DMS114 treated with DMSO at 0.1 percent for 48 hours (cell line): ENCODE data around the gene SCAP.

Experiments
- DNase-seq: peaks from one replicate; lab custom pipeline; 2025; ENCODE audit not compliant: unreplicated experiment; lab: John Stamatoyannopoulos, UW

Gene SCAP

GRCh38 chr3:47432673-47433072 lies 43.1 kb downstream of the SCAP start:
- DNase-seq = no peak

GRCh38 chr3:47431225-47431624 lies 44.5 kb downstream of the SCAP start:
- DNase-seq = no peak

DNA sequence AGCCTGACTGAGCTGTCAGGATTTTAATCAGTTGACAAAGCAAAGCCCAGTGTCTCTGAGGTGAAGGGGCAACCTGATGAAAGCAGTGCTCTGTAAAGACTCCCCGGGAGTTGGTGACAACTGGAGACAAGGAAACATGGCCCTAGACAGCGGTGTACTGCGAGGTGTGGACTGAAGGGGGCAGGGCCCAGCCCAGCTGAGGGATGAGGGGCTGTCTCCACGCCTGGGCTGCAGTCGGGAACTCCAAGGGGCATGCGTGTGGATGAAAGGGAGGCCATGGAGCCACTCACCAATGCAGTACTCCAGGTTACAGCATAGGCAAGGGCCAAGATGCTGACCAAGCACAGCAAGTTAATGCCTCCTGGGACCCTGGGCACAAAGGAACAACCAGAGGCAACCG lies 45.1 kb downstream of the SCAP start:
- DNase-seq = no peak

DNA sequence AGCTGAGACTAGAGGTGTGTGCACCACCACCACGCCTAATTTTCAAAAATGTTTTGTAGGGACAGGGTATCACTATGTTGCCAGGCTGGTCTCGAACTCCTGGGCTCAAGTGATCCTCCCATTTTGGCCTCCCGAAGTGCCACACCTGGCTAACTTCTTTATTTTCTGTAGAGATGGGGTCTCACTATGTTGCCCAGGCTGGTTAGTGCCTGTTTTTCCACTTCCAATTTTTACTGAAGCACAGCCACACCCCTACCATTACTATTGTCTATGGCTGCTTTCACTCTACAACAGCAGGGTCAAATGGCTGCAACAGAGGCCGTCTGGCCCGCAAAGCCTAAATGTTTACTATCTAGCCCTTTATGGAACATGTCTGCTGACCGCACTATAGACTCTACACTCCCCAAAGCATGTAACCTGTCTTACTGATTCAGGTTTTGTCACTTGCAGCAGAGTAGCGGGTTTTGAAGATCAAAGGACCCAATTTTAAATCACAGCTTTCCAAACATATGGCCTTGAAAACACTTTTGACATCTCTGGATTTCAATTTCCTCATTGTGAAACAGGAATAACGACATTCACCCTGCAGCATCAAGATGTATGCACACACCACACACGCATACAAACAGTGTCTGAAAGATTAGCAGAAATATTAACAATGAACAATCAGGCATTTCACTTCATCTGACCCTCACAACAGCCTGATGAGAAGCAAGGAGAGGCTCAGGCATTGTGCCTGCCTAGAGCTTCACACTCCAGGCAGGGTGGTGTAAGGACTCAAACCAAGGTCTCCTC lies 46.1 kb downstream of the SCAP start:
- no peak for DNase-seq

GRCh38 chr3:47428662-47429061 lies 47.1 kb downstream of the SCAP start:
- no peak for DNase-seq

DNA sequence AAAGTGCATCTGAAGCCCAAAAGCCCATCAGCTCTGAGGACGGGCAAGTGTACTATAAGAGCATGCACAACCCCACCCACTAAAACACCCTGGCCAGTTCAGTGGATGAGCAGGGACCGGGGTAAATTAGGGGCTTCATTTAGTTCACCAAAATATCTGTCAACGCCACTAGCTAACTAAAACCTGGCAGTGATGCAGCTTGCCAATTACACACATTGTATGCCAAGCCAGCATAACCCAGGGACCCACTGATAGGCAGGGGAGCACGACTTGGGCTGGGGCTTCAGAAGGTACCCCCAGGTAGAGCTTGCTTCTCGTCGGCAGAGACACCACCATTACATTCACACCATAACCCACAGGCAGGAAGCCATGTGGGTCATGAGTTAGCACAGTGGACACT lies 47.9 kb downstream of the SCAP start:
- DNase-seq = no peak

- DNase-seq = no peak
These were observed 49.8 kb downstream of the SCAP start for GRCh38 chr3:47425959-47426358.

GRCh38 chr3:47425383-47425778 lies 50.4 kb downstream of the SCAP start:
- no peak for DNase-seq

- DNase-seq = no peak
These were observed 51.0 kb downstream of the SCAP start for GRCh38 chr3:47424434-47425382.

DNA sequence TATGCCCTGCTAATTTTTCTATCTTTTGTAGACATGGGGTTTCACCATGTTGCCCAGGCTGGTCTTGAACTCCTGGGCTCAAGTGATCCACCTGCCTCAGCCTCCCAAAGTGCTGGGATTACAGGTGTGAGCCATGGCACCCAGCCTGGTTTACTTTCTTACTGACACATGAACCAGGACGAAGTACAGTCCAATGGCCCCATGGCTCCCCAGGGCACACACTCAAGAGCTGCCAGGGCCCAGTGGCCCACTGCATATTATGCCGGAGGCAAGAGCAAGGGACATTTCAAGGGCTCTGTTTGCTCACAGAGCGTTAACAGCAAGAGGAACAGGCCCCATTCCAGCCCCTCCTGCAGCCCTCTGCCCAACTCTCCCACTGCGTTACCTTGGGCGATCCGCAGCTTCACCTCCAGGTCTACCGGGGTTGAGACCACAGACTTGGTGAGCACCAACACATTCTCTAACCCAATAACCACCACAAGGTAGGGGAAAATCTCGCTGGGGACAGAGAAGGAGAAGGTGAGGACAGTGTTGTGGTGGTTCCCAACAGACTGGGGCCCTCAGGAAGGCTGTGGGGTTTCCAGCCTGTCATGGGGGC lies 52.1 kb downstream of the SCAP start:
- DNase-seq = no peak

DNA sequence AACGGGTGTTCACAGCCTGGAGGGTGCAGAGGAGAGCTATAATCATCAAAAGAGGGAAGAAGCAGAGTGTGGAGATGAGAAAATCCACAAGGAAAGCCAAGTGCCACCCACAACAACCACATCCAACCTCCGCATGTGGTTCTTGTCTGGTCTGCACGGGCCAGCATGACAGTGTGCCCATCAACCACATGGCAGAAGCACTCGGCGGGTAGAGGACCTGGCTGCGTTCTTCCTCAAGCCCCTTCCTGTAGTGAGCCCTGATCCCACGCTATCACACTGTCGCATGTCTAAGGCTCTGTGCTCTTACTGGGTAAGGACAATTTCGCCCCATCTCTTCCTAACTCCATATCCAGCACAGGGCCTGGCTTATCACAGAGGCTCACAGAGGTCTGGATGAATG lies 53.0 kb downstream of the SCAP start:
- DNase-seq = no peak

- no peak for DNase-seq
These were observed 53.7 kb downstream of the SCAP start for GRCh38 chr3:47421741-47422649.

DNA sequence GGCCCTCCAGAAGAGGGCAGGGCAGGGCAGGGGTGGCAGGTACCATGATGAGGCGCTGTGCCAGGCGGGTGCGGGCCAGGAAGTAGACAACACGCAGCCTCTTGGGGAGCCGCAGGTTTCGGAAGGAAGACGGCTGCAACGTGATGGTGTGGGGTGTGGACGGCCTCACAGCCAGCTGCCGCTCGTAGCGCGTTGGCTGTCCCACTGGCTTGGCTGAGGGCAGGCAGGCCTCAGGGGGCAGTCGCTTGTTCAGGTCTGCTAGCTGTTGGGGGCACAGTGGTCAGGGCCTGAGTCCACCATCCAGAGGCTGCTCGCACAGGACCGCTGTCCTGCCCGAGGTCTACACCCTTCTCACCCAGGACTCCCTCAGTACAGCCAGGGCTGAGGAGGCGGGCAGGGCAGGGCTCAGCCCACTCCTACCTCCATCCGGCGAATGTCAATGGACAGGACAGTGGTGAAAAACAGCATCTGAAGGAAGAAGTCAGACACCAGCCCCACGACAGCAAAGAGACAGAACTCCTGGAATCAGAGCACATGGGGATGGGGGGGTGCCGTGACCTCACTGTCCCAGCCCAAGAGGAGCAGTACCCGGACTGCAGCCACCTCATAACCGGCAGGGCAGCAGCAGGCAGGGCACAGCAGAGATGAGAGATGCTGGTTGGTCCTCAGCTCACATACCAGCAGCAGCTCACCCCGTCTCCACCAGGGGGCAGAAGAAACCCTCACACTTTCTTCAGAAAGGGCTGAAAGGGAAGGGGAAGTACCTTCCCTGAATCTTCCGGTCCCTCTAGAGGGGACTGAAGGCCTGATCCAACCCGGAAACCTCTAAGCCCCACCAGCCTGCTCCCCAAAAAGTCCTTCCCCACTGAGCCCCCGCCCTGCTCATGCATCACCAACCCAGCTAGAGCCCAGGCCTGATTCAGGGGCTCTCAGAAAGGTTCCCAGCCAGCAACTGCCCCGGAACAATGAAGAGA lies 54.9 kb downstream of the SCAP start:
- peak; percentile 73 for DNase-seq

- DNase-seq = no peak
These were observed 55.7 kb downstream of the SCAP start for GRCh38 chr3:47420044-47420430.

DNA sequence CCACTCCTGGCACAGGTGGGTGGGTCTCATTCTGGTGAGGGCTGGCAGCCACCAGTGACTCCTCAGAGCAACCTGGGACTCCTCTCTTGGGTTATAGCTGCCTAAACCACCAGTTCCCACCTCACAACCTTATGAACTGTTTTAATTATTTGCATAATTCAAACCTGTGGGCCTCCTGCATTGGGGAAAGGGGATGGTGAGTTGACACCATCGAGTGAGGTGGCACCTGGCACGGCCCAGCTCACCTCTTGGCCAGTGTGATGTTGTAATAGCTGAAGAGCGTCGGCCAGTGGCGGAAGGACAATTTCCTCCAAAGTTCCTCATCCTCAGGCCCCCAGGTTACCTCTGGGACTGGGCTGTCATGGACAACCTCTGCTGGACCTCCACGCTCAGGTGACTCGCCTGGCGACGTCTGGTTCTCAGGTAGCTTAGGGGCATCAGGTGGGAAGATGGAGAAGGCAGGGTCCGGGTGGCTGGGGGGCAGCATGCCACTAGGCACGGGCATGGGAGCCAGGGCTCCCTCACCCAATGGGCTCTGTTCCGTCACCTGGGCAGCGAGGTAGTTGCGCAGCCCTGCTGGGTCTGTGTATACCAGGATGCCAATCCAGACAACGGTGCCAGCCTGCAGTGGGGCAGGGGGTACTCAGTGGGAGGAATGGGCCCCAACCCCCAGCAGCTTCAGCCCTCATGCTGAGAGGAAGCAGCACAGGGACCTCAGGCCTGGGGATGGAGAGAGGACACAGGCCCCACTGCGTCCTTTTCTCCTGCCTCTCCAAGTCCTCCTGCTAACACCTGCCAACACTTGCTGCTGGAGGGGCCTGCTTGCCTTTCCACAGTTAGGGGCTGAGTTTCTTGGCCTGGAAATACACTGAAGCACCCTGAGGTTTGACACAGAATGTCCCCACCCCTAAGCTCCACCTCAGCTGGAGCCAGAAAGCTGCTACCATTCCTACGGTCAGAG lies 56.4 kb downstream of the SCAP start:
- DNase-seq = no peak

- no peak for DNase-seq
These were observed 57.3 kb downstream of the SCAP start for GRCh38 chr3:47418167-47419082.

- DNase-seq = no peak
These were observed 59.7 kb downstream of the SCAP start for GRCh38 chr3:47416041-47416440.
